Esophagus squamous epithelium (tissue), 4 donors: ENCODE results near the gene HAVCR1.

Source experiments
- CTCF ChIP-seq, 6 experiments: fragments of 450-650 bp in 4 of 6; fragments of 200-600 bp in 2 of 6; sonication (generic) in 2 of 6; IDR thresholded peaks; one replicate each; pipeline ENCODE4 v1.5.1; 2016 to 2019; ENCODE audit warnings: antibody characterized with exemption in 6 of 6, mild to moderate bottlenecking in 4 of 6, moderate library complexity in 4 of 6
- POLR2A ChIP-seq, 4 donors: fragments of 450-650 bp; IDR thresholded peaks; one replicate each; pipeline ENCODE4 v1.6.1; 2017; ENCODE audit warnings: antibody characterized with exemption in 4 of 4, mild to moderate bottlenecking in 4 of 4, moderate library complexity in 3 of 4

- TF ChIP-seq CTCF (IDR thresholded peaks at IDR 0.05) (no peak), POLR2A (IDR thresholded peaks at IDR 0.05) (no peak)
Observed at GRCh38 chr5:157076558-157076957, 17.6 kb upstream of the HAVCR1 start.
